Measurements from ENCODE around the gene MUC12.

Gene MUC12

GRCh38 chr7:100952641-100953040 is 16.7 kb upstream of the MUC12 start:
- H3K4me3 ChIP-seq (ENCODE audit: low read depth, low read length) = no peak overlapping the region

DNA sequence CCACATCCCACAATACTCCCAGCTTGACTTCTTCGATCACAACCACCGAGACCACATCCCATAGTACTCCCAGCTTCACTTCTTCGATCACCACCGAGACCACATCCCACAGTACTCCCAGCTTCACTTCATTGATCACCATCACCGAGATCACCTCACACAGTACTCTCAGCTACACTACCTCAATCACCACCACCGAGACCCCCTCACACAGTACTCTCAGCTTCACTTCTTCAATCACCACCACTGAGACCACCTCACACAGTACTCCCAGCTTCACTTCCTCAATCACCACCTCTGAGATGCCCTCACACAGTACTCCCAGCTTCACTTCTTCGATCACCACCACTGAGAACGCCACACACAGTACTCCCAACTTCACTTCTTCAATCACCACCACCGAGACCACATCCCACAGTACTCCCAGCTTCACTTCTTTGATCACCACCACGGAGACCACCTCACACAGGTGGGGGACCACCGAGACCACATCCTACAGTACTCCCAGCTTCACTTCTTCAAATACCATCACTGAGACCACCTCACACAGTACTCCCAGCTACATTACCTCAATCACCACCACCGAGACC is 11.4 kb upstream of the MUC12 start:
- no peak overlapping the region for H3K4me3 ChIP-seq (ENCODE audit: low read depth, low read length)

DNA sequence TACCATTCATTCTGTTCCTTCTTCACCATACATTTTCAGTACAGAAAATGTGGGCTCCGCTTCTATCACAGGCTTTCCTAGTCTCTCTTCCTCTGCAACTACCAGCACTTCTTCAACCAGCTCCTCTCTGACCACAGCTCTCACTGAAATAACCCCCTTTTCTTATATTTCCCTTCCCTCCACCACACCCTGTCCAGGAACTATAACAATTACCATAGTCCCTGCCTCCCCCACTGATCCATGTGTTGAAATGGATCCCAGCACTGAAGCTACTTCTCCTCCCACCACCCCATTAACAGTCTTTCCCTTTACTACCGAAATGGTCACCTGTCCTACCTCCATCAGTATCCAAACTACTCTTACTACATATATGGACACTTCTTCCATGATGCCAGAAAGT is 9.5 kb upstream of the MUC12 start:
- no peak overlapping the region for H3K4me3 ChIP-seq (ENCODE audit: low read depth, low read length)

GRCh38 chr7:100962537-100962936 is 6.8 kb upstream of the MUC12 start:
- H3K4me3 ChIP-seq (ENCODE audit: low read depth, low read length) = no peak overlapping the region

- no peak overlapping the region for H3K4me3 ChIP-seq (ENCODE audit: low read depth, low read length)
These were observed 6.0 kb upstream of the MUC12 start for GRCh38 chr7:100963386-100963785.

GRCh38 chr7:100963874-100964273 is 5.5 kb upstream of the MUC12 start:
- H3K4me3 ChIP-seq (ENCODE audit: low read depth, low read length) = no peak overlapping the region

GRCh38 chr7:100964630-100965029 is 4.7 kb upstream of the MUC12 start:
- H3K4me3 ChIP-seq (ENCODE audit: low read depth, low read length) = no peak overlapping the region

DNA sequence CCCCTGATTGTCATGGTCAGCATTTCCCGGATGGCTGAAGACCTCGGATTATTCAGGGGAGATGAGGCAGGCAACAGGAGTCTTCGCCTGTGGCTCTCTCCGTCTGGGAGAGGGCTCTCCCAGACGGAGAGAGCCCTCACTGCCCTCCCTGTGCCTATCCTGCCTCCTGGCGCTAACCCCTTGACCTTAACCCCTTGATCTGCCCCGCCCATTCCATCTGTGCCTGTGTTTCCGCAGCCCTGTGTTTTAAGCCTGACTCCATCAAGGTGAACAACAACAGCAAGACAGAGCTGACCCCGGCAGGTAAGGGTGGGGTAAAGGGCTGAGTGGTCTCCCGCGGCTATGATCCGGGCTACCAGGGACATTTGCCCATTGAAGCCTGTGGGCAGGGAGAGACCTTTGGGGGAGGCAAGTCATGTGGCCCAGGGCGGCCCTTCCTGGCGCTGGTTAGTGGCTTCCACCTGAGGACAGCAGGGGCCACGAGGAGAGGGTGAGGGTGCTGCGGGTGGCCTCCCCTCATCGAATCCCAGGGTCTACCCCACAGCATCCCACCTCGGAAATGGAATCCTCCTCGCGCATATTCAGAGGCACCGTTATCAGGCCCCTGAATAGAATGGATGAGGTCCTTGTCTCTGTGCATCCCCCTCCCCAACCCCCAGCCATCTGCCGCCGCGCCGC is 4.2 kb upstream of the MUC12 start:
- H3K4me3 ChIP-seq (ENCODE audit: low read depth, low read length) = peak overlapping the region; percentile 57

- peak overlapping the region; percentile 57 for H3K4me3 ChIP-seq (ENCODE audit: low read depth, low read length)
These were observed 3.4 kb upstream of the MUC12 start for GRCh38 chr7:100965723-100966541.

GRCh38 chr7:100966542-100967291 is 2.6 kb upstream of the MUC12 start:
- peak overlapping the region; percentile 49 for H3K4me3 ChIP-seq (ENCODE audit: low read depth, low read length)

GRCh38 chr7:100967292-100967863 is 2.0 kb upstream of the MUC12 start:
- H3K4me3 ChIP-seq (ENCODE audit: low read depth, low read length) = no peak overlapping the region

DNA sequence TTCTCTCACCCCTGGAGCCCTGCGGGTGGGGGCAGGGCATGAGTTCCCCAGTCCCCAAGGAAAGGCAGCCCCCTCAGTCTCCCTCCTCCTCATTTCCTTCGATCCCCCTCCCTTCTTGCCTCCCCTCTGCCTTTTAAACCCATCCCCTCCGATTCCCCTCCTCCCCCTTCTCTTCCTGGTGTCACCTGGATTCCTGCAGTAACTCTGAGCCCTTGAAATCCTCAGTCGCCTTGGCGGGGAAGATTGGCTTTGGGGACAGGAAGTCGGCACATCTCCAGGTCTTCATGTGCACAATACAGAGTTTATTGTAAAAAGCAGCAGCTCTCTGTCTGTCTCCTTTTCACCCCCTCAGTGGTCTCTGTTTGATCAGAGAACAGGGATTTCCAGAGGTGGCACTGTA is 1.3 kb upstream of the MUC12 start:
- no peak overlapping the region for H3K4me3 ChIP-seq (ENCODE audit: low read depth, low read length)

- no peak overlapping the region for H3K4me3 ChIP-seq (ENCODE audit: low read depth, low read length)
These were observed 715 bp upstream of the MUC12 start for GRCh38 chr7:100968650-100969049.

DNA sequence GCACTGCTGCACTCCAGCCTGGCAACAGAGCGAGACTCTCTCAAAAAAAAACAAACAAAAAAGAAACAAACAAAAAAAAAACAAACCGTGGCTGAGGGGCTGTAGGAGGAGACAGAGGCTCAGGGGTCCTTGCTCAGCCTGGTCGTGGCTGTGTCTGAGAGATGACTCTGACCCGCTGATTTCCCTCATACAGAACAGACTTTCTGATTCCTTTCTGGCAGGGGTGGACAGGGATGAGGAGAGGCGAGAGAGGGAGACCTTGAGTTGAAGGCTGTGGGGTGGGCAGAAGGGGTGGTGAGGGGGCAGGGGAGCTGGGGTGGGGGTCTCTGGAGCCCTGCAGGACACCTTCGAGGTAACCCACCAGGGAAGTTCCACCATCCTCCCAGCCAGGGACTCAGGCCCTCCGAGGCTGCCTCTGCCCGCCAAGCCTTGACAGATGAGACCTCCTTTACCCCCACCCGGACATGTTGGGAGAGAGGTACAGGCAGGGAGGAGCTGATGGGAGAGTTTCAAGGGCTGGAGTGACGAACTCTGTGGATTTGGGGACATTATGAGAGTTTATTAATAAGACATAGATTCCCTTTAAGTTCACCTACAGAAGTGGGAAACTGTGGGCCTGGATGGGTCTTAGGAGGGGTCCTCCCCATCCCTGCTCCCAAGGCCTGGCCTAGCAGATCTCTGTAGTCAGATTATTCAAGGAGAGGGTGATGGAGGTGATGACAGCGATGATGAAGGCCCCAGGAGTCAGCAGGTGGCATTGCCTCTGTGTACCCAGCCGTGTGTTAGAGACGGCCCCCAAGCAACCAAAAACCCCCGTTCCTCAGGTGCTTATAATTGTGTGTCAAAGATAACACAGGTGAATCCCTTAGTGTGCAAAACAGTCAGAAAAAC is 2.0 kb downstream of the MUC12 start:
- H3K4me3 ChIP-seq (ENCODE audit: low read depth, low read length) = no peak overlapping the region

DNA sequence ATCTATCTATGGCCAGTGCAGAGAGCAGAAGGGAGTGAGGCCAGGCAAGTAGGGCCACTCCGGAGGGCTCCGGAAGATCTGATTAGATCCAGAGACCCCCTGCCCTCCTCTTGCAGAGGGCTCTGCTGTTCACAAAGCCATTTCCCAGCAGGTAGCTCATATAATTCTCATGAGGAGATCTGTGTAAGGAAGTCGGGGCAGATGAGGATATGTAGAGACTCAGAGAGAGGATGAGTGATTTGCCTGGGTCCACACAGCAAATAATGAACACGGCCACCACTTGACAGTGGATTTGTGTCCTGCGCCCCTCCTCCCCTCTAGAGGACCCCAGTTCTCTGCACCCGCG is 2.6 kb downstream of the MUC12 start:
- no peak overlapping the region for H3K4me3 ChIP-seq (ENCODE audit: low read depth, low read length)

DNA sequence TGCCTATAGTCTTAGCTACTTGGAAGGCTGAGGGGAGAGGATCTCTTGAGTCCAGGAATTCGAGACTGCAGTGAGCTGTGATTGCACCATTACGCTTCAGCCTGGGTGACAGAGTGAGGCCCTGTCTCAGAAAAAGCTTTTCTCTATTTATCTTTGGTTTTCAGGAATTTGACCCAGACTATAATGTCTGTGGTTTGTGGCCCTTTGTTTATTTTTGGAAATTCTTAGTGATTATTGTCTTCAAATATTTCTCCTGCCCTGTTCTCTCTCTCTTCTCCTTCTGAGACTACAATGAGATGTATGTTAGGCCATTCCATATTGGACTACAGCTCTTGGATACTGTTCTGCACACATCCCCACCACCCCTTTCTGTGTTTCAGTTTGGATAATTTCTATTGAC is 4.7 kb downstream of the MUC12 start:
- H3K4me3 ChIP-seq (ENCODE audit: low read depth, low read length) = no peak overlapping the region

DNA sequence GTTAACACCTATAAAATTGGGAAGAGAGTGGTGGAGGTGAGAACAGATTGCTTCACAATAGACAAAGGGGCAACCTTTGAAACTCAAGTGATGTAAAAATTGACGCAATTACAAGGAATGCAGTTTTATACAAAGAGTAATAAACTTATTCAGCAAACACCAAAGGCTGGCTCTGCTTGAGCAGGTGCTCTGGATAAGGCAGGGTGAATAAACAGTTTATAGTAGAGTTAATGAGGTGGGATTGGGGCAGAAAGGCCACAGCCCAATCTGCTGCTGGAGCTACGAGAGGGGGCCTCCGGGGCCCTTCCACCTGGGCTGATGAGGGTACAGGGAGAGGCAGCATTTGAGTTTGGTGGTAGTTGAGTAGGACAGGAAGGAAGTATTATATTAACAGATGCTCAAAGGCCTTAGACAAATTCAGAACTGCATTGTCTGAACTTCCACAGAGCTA is 6.0 kb downstream of the MUC12 start:
- no peak overlapping the region for H3K4me3 ChIP-seq (ENCODE audit: low read depth, low read length)

GRCh38 chr7:100978300-100978699 is 8.9 kb downstream of the MUC12 start:
- H3K4me3 ChIP-seq (ENCODE audit: low read depth, low read length) = no peak overlapping the region

DNA sequence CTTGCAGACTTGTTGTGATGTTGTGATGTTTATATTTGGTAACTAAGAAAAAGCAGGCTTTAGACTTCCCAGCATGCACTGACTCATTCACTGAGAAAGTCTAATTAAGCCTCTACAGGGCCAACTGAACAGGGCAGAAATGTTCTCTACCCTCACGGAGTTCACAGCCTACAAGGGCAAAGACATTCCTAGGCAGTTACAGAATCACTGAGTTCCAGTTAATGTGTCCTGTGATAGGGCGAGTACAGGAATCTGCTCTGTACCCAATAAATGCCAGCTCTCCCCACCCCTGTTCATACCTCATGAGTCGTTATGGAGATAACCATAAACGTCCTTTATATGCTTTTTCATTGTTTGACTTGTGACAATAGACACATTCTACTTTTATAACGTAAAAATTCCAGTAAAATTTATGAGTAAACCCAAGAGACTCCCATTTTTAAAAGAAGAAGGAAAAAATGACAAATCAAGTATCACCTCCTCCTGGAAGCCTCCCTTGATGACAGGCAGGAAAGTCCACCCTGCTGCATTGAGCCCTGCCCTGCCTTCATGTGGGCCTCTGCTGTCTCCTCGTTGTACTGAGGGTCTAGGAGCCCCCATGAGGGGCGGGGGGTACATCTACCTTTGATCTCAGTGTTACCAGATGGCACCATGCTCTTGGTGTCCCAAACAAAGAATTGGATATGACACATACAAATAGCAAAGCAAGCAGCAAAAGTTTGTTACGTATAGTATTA is 14.3 kb downstream of the MUC12 start:
- no peak overlapping the region for H3K4me3 ChIP-seq (ENCODE audit: low read depth, low read length)

Measured in iPS-11a (cell line).